Thyroid gland (tissue), 4 donors: Measurements from ENCODE around the gene SMPDL3B. TPM values are rescaled to one million over a fixed set of nuclear protein-coding genes. Genes with fewer than 3 reads are reported as not detected.
A peak's percentile ranks its signal among the peaks of the same experiment; 100 is the strongest.

Experiments used
- DNase-seq, 2 donors: peaks; one replicate each; pipeline ENCODE4 v3.0.0-alpha.2; 2019
- H3K27ac ChIP-seq, 3 donors: fragments of 200-600 bp; sonication (generic); 1 replicate in 2 of 3; 2 replicates in 1 of 3; pipeline ENCODE4 v1.5.1; 2016 to 2019; ENCODE audit warnings: mild to moderate bottlenecking in 1 of 3, moderate library complexity in 1 of 3
- H3K27me3 ChIP-seq: fragments of 200-600 bp; sonication (generic); one replicate; pipeline ENCODE4 v1.5.1; 2019
- H3K36me3 ChIP-seq, 2 donors: fragments of 200-600 bp; sonication (generic); one replicate each; pipeline ENCODE4 v1.5.1; 2016 to 2019
- H3K4me1 ChIP-seq, 2 donors: fragments of 200-600 bp; sonication (generic); one replicate each; pipeline ENCODE4 v1.5.1; 2017 to 2019
- H3K4me3 ChIP-seq, 3 donors: fragments of 200-600 bp; sonication (generic); replicated peaks in 1 of 3; 1 replicate in 2 of 3; 2 replicates in 1 of 3; pipeline ENCODE4 v1.5.1; 2016; ENCODE audit warnings: mild to moderate bottlenecking in 1 of 3
- H3K9me3 ChIP-seq: fragments of 200-600 bp; sonication (generic); one replicate; pipeline ENCODE4 v1.5.1; 2017
- POLR2A ChIP-seq, 2 donors: fragments of 450-650 bp; IDR thresholded peaks; one replicate each; pipeline ENCODE4 v1.6.1; 2017; ENCODE audit warnings: antibody characterized with exemption in 2 of 2, mild to moderate bottlenecking in 2 of 2, moderate library complexity in 1 of 2
- WGBS, 2 donors: methylation state at CpG; one replicate each; pipeline ENCODE4 v1.1.5; 2017; 5-methylcytosine and 5-hydroxymethylcytosine counted together
- intact Hi-C: fragments of 100-400 bp; cut with DNase I; formaldehyde crosslinking; loops from one replicate; pipeline ENCODE4 v1.15.1; 2023
- total RNA-seq, 4 donors: library from RNA; depleted of rRNA; stranded (reverse); fragments of >200 nt; gene quantifications; one replicate each; pipeline ENCODE4 v1.2.3, GENCODE V29; 2016
- TF ChIP-seq, protein P1 (sequence below), 6 experiments: fragments of 200-600 bp in 3 of 6; fragments of 450-650 bp in 3 of 6; sonication (generic) in 3 of 6; IDR thresholded peaks; one replicate each; pipeline ENCODE4 v1.5.1; 2016 to 2019; ENCODE audit warnings: antibody characterized with exemption in 6 of 6, mild to moderate bottlenecking in 2 of 6, inconsistent platforms in 1 of 6, moderate library complexity in 1 of 6

SMPDL3B gene
- total RNA-seq, 4 donors from 2014 or later, result 22.3 to 37.8 (median 26.9) TPM

GRCh38 chr1:27967106-27967883 lies 32.5 kb downstream of the SMPDL3B start:
- Histone ChIP-seq H3K4me3 (no peak overlapping the region), H3K36me3 (peaks cover 17 to 31% of the 10 kb centered on the region in 2 donors), H3K27me3 (no peaks in the 10 kb centered on the region), H3K4me1 (peaks cover 6 to 24% of the 10 kb centered on the region in 2 donors), H3K9me3 (no peaks in the 10 kb centered on the region), H3K27ac (no peak overlapping the region)
- TF ChIP-seq, protein P1, sequence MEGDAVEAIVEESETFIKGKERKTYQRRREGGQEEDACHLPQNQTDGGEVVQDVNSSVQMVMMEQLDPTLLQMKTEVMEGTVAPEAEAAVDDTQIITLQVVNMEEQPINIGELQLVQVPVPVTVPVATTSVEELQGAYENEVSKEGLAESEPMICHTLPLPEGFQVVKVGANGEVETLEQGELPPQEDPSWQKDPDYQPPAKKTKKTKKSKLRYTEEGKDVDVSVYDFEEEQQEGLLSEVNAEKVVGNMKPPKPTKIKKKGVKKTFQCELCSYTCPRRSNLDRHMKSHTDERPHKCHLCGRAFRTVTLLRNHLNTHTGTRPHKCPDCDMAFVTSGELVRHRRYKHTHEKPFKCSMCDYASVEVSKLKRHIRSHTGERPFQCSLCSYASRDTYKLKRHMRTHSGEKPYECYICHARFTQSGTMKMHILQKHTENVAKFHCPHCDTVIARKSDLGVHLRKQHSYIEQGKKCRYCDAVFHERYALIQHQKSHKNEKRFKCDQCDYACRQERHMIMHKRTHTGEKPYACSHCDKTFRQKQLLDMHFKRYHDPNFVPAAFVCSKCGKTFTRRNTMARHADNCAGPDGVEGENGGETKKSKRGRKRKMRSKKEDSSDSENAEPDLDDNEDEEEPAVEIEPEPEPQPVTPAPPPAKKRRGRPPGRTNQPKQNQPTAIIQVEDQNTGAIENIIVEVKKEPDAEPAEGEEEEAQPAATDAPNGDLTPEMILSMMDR (IDR thresholded peaks at IDR 0.05), result no peak
- TF ChIP-seq POLR2A (IDR thresholded peaks at IDR 0.05), result no peak
- WGBS, 2 donors, result 92 to 97% methylated on average over 9 to 12 of the region's 12 CpGs
- intact Hi-C loops, result no loop called here
- no peak for DNase-seq

GRCh38 chr1:27967884-27968466 lies 33.2 kb downstream of the SMPDL3B start:
- Histone ChIP-seq H3K9me3 (no peaks in the 10 kb centered on the region), H3K27ac (no peak overlapping the region), H3K4me3 (no peak overlapping the region), H3K4me1 (peaks cover 6 to 24% of the 10 kb centered on the region in 2 donors), H3K36me3 (peaks cover 17 to 31% of the 10 kb centered on the region in 2 donors), H3K27me3 (no peaks in the 10 kb centered on the region)
- WGBS, 2 donors, result 88 to 96% methylated on average over 4 of the region's 4 CpGs
- TF ChIP-seq, protein P1 (IDR thresholded peaks at IDR 0.05), result no peak
- TF ChIP-seq POLR2A (IDR thresholded peaks at IDR 0.05), result no peak
- intact Hi-C loops, result no loop called here
- no peak for DNase-seq

GRCh38 chr1:27968692-27969091 lies 33.9 kb downstream of the SMPDL3B start:
- Histone ChIP-seq H3K27ac (no peak overlapping the region), H3K9me3 (no peaks in the 10 kb centered on the region), H3K36me3 (peaks cover 17 to 27% of the 10 kb centered on the region in 2 donors), H3K4me1 (peaks cover 6 to 24% of the 10 kb centered on the region in 2 donors), H3K27me3 (no peaks in the 10 kb centered on the region), H3K4me3 (no peak overlapping the region)
- TF ChIP-seq POLR2A (IDR thresholded peaks at IDR 0.05), result no peak
- TF ChIP-seq, protein P1 (IDR thresholded peaks at IDR 0.05), result no peak
- 68 to 77% methylated on average over 3 of the region's 3 CpGs for WGBS, 2 donors
- no peak for DNase-seq
- intact Hi-C loops, result no loop called here

DNA sequence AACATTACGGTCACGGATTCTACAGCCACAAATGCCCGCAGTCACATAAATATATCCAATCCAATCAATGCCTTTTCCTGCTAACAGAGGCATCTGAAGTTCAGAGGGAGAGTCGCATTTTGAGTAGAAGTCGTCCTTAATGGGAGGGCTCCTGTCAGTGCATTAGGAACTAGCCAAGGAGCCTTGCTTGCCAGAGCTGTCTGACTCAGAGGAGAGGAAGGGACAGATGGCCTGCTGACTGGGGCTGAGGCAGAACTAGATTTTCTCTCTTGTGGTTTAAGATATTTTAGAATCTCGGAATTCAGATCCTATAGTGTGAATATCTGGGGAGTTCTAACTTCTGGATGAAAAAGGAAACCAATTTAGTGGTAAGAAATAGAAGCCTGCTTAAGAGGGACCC lies 35.6 kb downstream of the SMPDL3B start:
- Histone ChIP-seq H3K27ac (peak overlapping the region; percentile 19 to 58 (median 46)), H3K36me3 (peaks cover 17 to 23% of the 10 kb centered on the region in 2 donors), H3K4me3 (no peak overlapping the region), H3K4me1 (peaks cover 6 to 24% of the 10 kb centered on the region in 2 donors), H3K27me3 (no peaks in the 10 kb centered on the region), H3K9me3 (no peaks in the 10 kb centered on the region)
- intact Hi-C loops, result no loop called here
- no peak for DNase-seq
- TF ChIP-seq, protein P1 (IDR thresholded peaks at IDR 0.05), result no peak
- TF ChIP-seq POLR2A (IDR thresholded peaks at IDR 0.05), result no peak
- 81 to 85% methylated on average over 6 of the region's 6 CpGs for WGBS, 2 donors

- Histone ChIP-seq H3K9me3 (no peaks in the 10 kb centered on the region), H3K4me1 (peaks cover 6 to 24% of the 10 kb centered on the region in 2 donors), H3K4me3 (no peak overlapping the region), H3K36me3 (peaks cover 10 to 17% of the 10 kb centered on the region in 2 donors), H3K27me3 (no peaks in the 10 kb centered on the region), H3K27ac (peak overlapping the region; percentile 43 to 58 (median 46))
- no peak for DNase-seq
- TF ChIP-seq, protein P1 (IDR thresholded peaks at IDR 0.05), result no peak
- no peak for TF ChIP-seq POLR2A (IDR thresholded peaks at IDR 0.05)
- intact Hi-C loops, result no loop called here
These were observed 36.9 kb downstream of the SMPDL3B start for GRCh38 chr1:27971674-27972073.
